NT2/D1 (cell line): Measurements from ENCODE around the gene COLEC12.

Experiments
- DNase-seq: peaks from one replicate; pipeline ENCODE4 v3.0.0-alpha.2; 2011; ENCODE audit warnings: low read depth, low spot score
- H3K27me3 ChIP-seq: 2 replicates; pipeline ENCODE4 v1.6.0; 2011; ENCODE audit warnings: mild to moderate bottlenecking; ENCODE audit not compliant: insufficient read length, insufficient read depth
- H3K36me3 ChIP-seq: 2 replicates; pipeline ENCODE4 v1.6.1; 2011; ENCODE audit warnings: mild to moderate bottlenecking, low read length, mixed read lengths; ENCODE audit not compliant: insufficient read depth, insufficient read length
- H3K4me1 ChIP-seq: 2 replicates; pipeline ENCODE4 v1.5.1; 2011; ENCODE audit not compliant: insufficient read depth, insufficient read length
- H3K4me3 ChIP-seq: 2 replicates; pipeline ENCODE4 v1.5.1; 2011; ENCODE audit warnings: low read depth; ENCODE audit not compliant: insufficient read length
- H3K9ac ChIP-seq: 2 replicates; pipeline ENCODE4 v1.6.0; 2011; ENCODE audit warnings: low read depth; ENCODE audit not compliant: insufficient read length
- H3K9me3 ChIP-seq: 2 replicates; pipeline ENCODE4 v1.5.1; 2011; ENCODE audit warnings: mild to moderate bottlenecking, low read length; ENCODE audit not compliant: insufficient read depth
- SUZ12 ChIP-seq: IDR thresholded peaks from 2 replicates; pipeline ENCODE4 v1.6.1; 2011; ENCODE audit not compliant: insufficient read length, insufficient read depth; ENCODE audit errors: extremely low read depth
- YY1 ChIP-seq: IDR thresholded peaks from 2 replicates; pipeline ENCODE4 v1.6.1; 2011; ENCODE audit not compliant: insufficient read length, insufficient read depth
- ZNF274 ChIP-seq: IDR thresholded peaks from 2 replicates; pipeline ENCODE4 v1.6.1; 2011; ENCODE audit warnings: mild to moderate bottlenecking, low read depth, low read length

The COLEC12 gene

GRCh38 chr18:370751-371608, 129.5 kb downstream of the COLEC12 start:
- Histone ChIP-seq H3K4me1 (peaks cover 6% of the 10 kb centered on the region), H3K36me3 (no peaks in the 10 kb centered on the region), H3K9ac (no peak overlapping the region), H3K4me3 (no peak overlapping the region), H3K27me3 (no peaks in the 10 kb centered on the region), H3K9me3 (no peaks in the 10 kb centered on the region)
- DNase-seq: no peak
- TF ChIP-seq SUZ12 (no peak), ZNF274 (no peak), YY1 (no peak)

GRCh38 chr18:369224-370015, 131.1 kb downstream of the COLEC12 start:
- Histone ChIP-seq H3K4me1 (peaks cover 6% of the 10 kb centered on the region), H3K9me3 (no peaks in the 10 kb centered on the region), H3K27me3 (no peaks in the 10 kb centered on the region), H3K4me3 (no peak overlapping the region), H3K36me3 (no peaks in the 10 kb centered on the region), H3K9ac (no peak overlapping the region)
- TF ChIP-seq YY1 (no peak), ZNF274 (no peak), SUZ12 (no peak)
- no peak for DNase-seq

GRCh38 chr18:366466-367061, 133.9 kb downstream of the COLEC12 start:
- H3K4me1 ChIP-seq: peaks cover 4% of the 10 kb centered on the region
- no peak for DNase-seq
- no peak for TF ChIP-seq SUZ12
- no peak for TF ChIP-seq ZNF274
- no peak for TF ChIP-seq YY1
- no peaks in the 10 kb centered on the region for H3K36me3 ChIP-seq
- H3K9me3 ChIP-seq: no peaks in the 10 kb centered on the region
- no peak overlapping the region for H3K9ac ChIP-seq
- H3K4me3 ChIP-seq: no peak overlapping the region
- no peaks in the 10 kb centered on the region for H3K27me3 ChIP-seq

GRCh38 chr18:365651-366050, 134.8 kb downstream of the COLEC12 start:
- Histone ChIP-seq H3K9ac (no peak overlapping the region), H3K36me3 (no peaks in the 10 kb centered on the region), H3K4me1 (peaks cover 4% of the 10 kb centered on the region), H3K27me3 (no peaks in the 10 kb centered on the region), H3K4me3 (no peak overlapping the region), H3K9me3 (no peaks in the 10 kb centered on the region)
- no peak for DNase-seq
- TF ChIP-seq SUZ12 (no peak), YY1 (no peak), ZNF274 (no peak)

GRCh38 chr18:364256-364826, 136.2 kb downstream of the COLEC12 start:
- Histone ChIP-seq H3K4me1 (peaks cover 4% of the 10 kb centered on the region), H3K4me3 (no peak overlapping the region), H3K9me3 (no peaks in the 10 kb centered on the region), H3K36me3 (no peaks in the 10 kb centered on the region), H3K9ac (no peak overlapping the region), H3K27me3 (no peaks in the 10 kb centered on the region)
- no peak for TF ChIP-seq SUZ12
- TF ChIP-seq ZNF274: no peak
- TF ChIP-seq YY1: no peak
- no peak for DNase-seq

- Histone ChIP-seq H3K36me3 (no peaks in the 10 kb centered on the region), H3K4me1 (peaks cover 4% of the 10 kb centered on the region), H3K9ac (no peak overlapping the region), H3K9me3 (no peaks in the 10 kb centered on the region), H3K27me3 (no peaks in the 10 kb centered on the region), H3K4me3 (no peak overlapping the region)
- no peak for DNase-seq
- TF ChIP-seq YY1 (no peak), ZNF274 (no peak), SUZ12 (no peak)
Observed at GRCh38 chr18:363301-364085, 137.0 kb downstream of the COLEC12 start.
